ENCODE results near the gene SCAMP2.

Gene SCAMP2

DNA sequence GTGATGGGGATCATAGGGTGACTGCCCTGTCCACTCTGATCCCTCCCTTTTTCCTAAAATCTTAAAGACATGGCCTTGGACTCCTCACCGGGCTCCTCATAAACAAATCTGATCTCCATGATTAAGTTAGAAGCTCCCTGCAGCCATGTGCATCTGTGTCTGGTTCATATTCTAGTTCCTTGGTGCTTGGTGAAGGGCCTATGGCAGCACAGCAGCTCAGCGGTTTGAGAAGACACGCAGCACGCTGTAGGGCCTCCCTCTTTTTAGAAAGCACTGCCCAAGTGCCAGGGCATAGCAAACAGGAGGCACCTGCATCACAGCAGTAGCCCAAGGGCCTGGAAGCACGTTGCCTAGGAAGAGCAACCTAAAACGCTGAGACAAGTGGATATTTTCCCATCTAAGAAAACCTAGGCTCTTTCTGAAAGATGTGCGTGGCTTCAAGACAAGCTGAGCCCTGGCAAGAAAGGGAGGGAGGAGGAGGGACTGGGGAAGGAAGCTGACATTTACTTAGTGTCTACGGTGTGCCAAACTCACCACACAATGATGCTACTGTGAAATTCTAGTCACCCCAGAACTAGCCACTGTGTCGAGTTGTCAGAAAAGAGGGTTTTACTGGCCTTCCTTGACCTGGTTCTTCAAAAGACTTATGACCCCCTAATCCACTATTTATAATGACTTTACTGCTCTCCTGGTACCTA is 15.3 kb downstream of the SCAMP2 start:
- no peak for DNase-seq

GRCh38 chr15:74857082-74857655 is 16.0 kb downstream of the SCAMP2 start:
- no peak for DNase-seq

GRCh38 chr15:74856537-74856936 is 16.6 kb downstream of the SCAMP2 start:
- no peak for DNase-seq

- no peak for DNase-seq
Observed at GRCh38 chr15:74855857-74856256, 17.3 kb downstream of the SCAMP2 start.

GRCh38 chr15:74854453-74855022 is 18.6 kb downstream of the SCAMP2 start:
- DNase-seq, result no peak

- DNase-seq, result no peak
Observed at GRCh38 chr15:74851960-74852359, 21.2 kb downstream of the SCAMP2 start.

- DNase-seq, result no peak
Observed at GRCh38 chr15:74850393-74850792, 22.8 kb downstream of the SCAMP2 start.

- DNase-seq, result no peak
Observed at GRCh38 chr15:74847432-74847831, 25.7 kb downstream of the SCAMP2 start.

- no peak for DNase-seq
Observed at GRCh38 chr15:74845581-74845980, 27.6 kb downstream of the SCAMP2 start.

GRCh38 chr15:74845208-74845568 is 28.0 kb downstream of the SCAMP2 start:
- peak; percentile 77 for DNase-seq

DNA sequence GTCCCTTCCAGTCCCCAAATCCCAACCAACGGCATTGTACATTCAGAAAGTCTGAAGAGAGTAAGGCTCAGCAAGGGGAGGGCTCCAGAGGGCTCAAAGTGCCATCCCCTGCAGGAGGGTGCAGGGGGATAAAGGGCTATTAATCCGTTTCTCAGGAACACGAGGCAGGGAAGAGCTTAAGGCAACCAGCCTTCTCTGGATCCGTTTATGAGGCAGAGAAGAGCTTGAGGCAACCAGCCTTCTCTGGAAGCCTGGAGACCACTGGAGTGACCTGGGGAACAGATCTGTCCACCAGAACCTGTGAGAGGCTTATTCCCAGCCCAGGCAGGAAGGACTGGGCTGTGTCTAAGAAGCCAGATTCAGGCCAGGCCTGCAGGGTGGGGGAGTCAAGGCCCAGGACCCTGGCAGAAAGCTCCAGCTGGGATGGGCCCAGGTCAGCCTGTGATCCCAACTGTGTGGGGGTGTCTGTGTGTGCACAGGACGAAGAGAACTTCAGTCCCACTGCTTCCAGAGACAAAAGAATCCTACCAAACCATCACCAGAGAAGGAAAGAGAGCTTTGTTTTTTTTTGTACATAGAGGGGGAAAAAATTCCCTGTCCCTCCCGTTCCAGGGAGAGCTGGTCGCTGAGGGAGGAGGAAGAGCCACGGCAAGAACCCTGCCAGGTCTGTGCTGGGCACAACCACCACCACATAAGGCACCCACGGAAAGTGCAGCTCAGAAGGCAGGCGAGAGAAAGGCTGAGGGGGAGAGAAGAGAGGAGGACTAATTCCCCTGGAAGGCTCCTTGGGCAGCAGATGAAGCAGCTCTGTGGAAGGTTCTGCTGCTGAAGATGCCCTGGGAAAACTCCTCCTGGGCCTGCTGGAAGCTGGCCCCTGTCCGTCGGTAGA is 28.6 kb downstream of the SCAMP2 start:
- no peak for DNase-seq

GRCh38 chr15:74843891-74844299 is 29.3 kb downstream of the SCAMP2 start:
- no peak for DNase-seq

DNA sequence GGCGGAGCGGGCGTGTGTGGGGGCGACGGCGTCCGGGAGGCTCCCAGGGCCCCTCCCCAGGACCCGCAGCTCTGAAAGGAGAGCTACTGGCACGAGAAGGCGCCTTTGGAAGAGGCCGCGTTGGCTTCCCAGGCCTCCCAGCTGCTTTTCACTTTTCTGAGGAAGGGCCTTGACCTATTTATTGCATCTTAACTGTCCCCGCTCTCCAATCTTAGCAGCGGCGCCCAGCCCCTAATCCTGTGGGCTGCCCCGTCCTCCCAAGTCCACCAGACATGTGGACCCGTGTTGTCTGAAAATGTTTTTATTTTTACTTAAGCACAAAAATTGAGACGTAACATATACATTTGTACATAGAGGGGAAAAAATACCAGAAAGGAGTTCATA is 29.7 kb downstream of the SCAMP2 start:
- DNase-seq, result no peak

DNA sequence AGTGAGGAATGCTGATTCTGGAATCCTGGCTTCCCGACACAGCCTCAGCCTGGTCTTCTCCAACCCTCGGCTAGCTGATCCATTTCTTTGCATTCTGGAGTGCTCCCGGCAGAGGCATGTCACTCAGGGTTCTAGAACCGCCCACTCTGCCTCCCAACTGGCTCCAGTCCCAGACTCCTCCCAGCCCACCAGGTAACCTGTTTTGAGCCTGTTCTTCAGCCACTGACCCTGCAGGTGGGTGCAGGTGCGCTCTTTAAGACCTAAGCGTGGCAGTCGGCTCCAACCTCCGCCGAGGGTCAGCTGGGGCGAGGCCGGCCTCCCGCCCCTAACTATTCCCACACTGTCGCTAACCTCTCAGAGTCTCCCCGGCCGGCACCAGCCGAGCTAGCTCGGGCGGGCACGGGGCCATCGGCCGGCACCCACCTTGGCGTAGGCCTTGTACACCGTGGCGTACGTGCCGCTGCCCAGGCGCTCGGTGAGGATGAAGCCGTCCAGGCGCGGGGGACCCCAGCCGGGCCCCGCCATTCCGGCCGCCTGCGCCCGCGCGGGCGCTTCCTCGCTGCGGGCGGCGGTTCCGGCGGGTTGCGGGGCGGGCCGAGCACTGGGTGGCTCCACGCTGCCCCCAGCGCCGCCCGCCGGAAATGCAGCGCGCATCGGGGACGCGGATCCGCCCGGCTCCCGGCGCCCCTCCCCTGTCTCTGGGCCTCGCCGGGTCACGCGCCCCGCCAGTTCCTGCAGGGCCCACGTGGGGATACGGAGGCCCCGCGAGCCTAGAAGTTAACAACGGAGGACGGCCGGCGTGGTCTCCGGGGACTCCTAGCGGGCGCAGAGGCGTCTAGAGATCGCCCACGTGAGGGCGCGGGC is 30.4 kb downstream of the SCAMP2 start, which contains the start of gene ULK3:
Gene ULK3, minus strand, starts transcription at position 576 of the 864 bp plus-strand sequence. Its CDS starts 51 bp downstream, at position 525.
- DNase-seq, result peak; percentile 97

DNA sequence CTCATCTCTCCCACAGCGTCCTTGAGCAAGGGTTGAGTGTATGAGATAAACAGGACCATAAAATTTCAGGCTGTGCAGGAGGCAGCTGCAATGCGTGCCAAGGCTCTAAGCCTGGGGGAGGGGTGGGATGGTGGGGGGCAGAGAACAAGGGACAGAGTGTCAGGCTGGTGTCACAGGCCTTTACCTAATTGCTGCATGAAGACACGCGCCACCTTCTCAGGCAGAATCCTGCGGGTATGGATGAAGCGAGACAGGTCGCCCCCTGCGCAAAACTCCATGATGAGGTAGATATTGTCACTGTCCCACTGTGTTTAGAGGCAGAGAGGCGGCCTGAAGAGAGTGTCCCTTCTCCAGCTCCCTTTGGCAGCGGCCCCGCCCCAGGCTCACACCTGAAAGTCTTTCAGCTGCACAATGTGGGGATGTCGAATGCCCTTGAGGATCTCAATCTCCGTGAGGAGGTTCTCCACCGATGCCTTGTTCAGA is 31.2 kb downstream of the SCAMP2 start:
- DNase-seq, result no peak

- DNase-seq, result no peak
Observed at GRCh38 chr15:74840851-74841775, 32.1 kb downstream of the SCAMP2 start.

- DNase-seq, result no peak
Observed at GRCh38 chr15:74839526-74840395, 33.4 kb downstream of the SCAMP2 start.

GRCh38 chr15:74838746-74839525 is 34.2 kb downstream of the SCAMP2 start:
- DNase-seq, result no peak

GRCh38 chr15:74838137-74838516 is 35.0 kb downstream of the SCAMP2 start:
- no peak for DNase-seq

Data from activated CD8-positive, alpha-beta memory T cell treated with anti-CD3 and anti-CD28 coated beads, Interleukin-2, amount 50 U/mL, for 48 hours (primary cell).